Stimulated activated CD4-positive, alpha-beta T cell treated with anti-CD3 and anti-CD28 coated beads, Interleukin-2, amount 100 ng/mL, for 48 hours (primary cell): ENCODE measurements around the gene GNB5.
A peak's percentile ranks its signal among the peaks of the same experiment; 100 is the strongest.

Source experiments
- DNase-seq, 2 donors: peaks; one replicate each; pipeline ENCODE4 v3.0.0-alpha.2; 2020

Gene GNB5

GRCh38 chr15:52139599-52140462, 51.4 kb downstream of the GNB5 start:
- DNase-seq = peak; percentile 77

GRCh38 chr15:52137432-52138357, 53.5 kb downstream of the GNB5 start:
- no peak for DNase-seq

- no peak for DNase-seq
These were observed 54.7 kb downstream of the GNB5 start for GRCh38 chr15:52136442-52136980.

GRCh38 chr15:52134502-52135144, 56.6 kb downstream of the GNB5 start:
- no peak for DNase-seq

- no peak for DNase-seq
These were observed 57.5 kb downstream of the GNB5 start for GRCh38 chr15:52133510-52134220.

- no peak for DNase-seq
These were observed 59.1 kb downstream of the GNB5 start for GRCh38 chr15:52132066-52132465.

GRCh38 chr15:52128568-52128967, 62.6 kb downstream of the GNB5 start:
- DNase-seq = no peak

- no peak for DNase-seq
These were observed 66.8 kb downstream of the GNB5 start for GRCh38 chr15:52124270-52124880.

GRCh38 chr15:52121896-52122295, 69.3 kb downstream of the GNB5 start:
- no peak for DNase-seq

- DNase-seq = no peak
These were observed 70.2 kb downstream of the GNB5 start for GRCh38 chr15:52121006-52121405.

GRCh38 chr15:52120488-52120887, 70.7 kb downstream of the GNB5 start:
- DNase-seq = no peak

- DNase-seq = no peak
These were observed 72.0 kb downstream of the GNB5 start for GRCh38 chr15:52118969-52119749.

GRCh38 chr15:52117549-52117948, 73.6 kb downstream of the GNB5 start:
- no peak for DNase-seq

- no peak for DNase-seq
These were observed 75.4 kb downstream of the GNB5 start for GRCh38 chr15:52115598-52116427.

- DNase-seq = no peak
These were observed 76.7 kb downstream of the GNB5 start for GRCh38 chr15:52114261-52115055.

- no peak for DNase-seq
These were observed 77.5 kb downstream of the GNB5 start for GRCh38 chr15:52113708-52114107.

GRCh38 chr15:52113235-52113634, 78.0 kb downstream of the GNB5 start:
- DNase-seq = no peak

- DNase-seq = peak; percentile 31 to 52
These were observed 78.9 kb downstream of the GNB5 start for GRCh38 chr15:52112203-52112750.
